ENCODE results near the gene ZNF407. TPM values are rescaled to one million over a fixed set of nuclear protein-coding genes. Genes with fewer than 3 reads are reported as not detected.

The ZNF407 gene
- total RNA-seq, 1 experiment from 2014 or later, result 7.6 TPM

DNA sequence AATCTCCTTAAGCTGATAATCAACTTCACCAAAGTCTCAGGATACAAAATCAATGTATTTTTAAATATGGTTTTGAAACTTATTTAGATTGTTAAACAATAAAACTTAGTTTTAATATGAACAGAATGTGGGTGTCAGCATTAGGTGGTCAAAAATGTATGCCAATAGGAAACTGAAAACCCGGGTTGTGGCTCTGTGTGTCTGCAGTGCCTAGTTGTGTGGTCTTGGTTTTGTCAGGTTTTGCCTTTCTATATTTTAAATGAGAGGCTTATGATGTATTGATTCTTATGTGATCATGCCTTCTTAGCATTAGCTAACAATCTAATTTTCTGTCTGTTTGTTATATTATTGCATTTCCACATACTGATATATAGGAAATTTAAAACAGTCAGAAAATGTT, 227.8 kb downstream of the ZNF407 start:
- Histone ChIP-seq H4K20me1 (ENCODE audit: insufficient read depth) (no peaks in the 10 kb centered on the region), H2AFZ (ENCODE audit: low read depth, low read length, poor library complexity, severe bottlenecking) (no peak overlapping the region), H3K36me3 (ENCODE audit: control insufficient read depth in 1 of 2, insufficient read depth in 2 of 2, low read length in 2 of 2) (no peaks in the 10 kb centered on the region), H3K27me3 (ENCODE audit: insufficient read depth, low read length) (no peaks in the 10 kb centered on the region), H3K4me1 (ENCODE audit: control insufficient read depth in 1 of 2, insufficient read depth in 2 of 2, low read length in 2 of 2) (no peaks in the 10 kb centered on the region), H3K27ac (ENCODE audit: low read depth, low read length) (no peak overlapping the region), H3K9me2 (ENCODE audit: insufficient read depth) (no peaks in the 10 kb centered on the region), H3K4me3 (replicated peaks in 1 of 2; ENCODE audit: low read depth in 1 of 2, low read length in 2 of 2) (no peak overlapping the region), H3K79me2 (ENCODE audit: insufficient read depth, low read length) (no peaks in the 10 kb centered on the region), H3K9ac (ENCODE audit: low read length) (no peak overlapping the region), H3K9me3 (ENCODE audit: control insufficient read depth in 1 of 2, insufficient read depth in 1 of 2, low read depth in 1 of 2, low read length in 2 of 2) (no peaks in the 10 kb centered on the region), H3K4me2 (ENCODE audit: low read length) (no peak overlapping the region)
- CTCF ChIA-PET, result no interaction called here
- no peak for TF ChIP-seq POLR2AphosphoS5 (IDR thresholded peaks at IDR 0.05; ENCODE audit: low read depth, low read length)
- TF ChIP-seq ZNF274 (IDR thresholded peaks at IDR 0.05; ENCODE audit: low read depth, low read length), result no peak
- TF ChIP-seq EZH2phosphoT487 (IDR thresholded peaks at IDR 0.05; ENCODE audit: borderline replicate concordance), result no peak
- intact Hi-C loops (cut with micrococcal nuclease), result no loop called here
- RAD21 ChIA-PET (ENCODE audit: low non-redundant PET in 1 of 2, low total read pairs in 2 of 2, uncharacterized antibody in 2 of 2, unreplicated experiment in 2 of 2), result no interaction called here
- ATAC-seq, result no peak
- POLR2A ChIA-PET, result no interaction called here
- DNase-seq (ENCODE audit: low read depth, low spot score), result no peak
- no TSS peak for BruUV-seq (replicated peaks)

DNA sequence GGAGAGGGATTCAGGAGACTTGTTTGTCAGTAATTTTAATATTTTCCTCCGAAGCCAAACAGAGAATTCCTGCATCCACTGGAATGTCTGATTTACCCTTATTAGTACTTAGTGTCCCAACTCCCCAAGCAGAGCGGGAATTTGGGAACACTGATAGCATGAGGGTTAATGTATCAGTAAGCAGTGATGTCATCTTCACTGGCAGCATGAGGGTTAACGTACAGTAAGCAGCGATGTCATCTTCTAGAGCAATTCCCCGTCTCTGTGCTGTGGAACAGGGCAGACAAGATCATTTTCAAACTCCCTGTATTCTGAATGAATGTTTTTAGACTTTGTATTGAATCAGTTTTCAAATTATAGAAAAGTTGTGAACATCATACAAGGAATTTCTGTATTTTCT, 228.9 kb downstream of the ZNF407 start:
- Histone ChIP-seq H3K79me2 (ENCODE audit: insufficient read depth, low read length) (no peaks in the 10 kb centered on the region), H3K36me3 (ENCODE audit: control insufficient read depth in 1 of 2, insufficient read depth in 2 of 2, low read length in 2 of 2) (no peaks in the 10 kb centered on the region), H3K9ac (ENCODE audit: low read length) (no peak overlapping the region), H2AFZ (ENCODE audit: low read depth, low read length, poor library complexity, severe bottlenecking) (no peak overlapping the region), H4K20me1 (ENCODE audit: insufficient read depth) (no peaks in the 10 kb centered on the region), H3K4me1 (ENCODE audit: control insufficient read depth in 1 of 2, insufficient read depth in 2 of 2, low read length in 2 of 2) (0 out of 4 replicates have a peak, but pooled peaks cover 0 to under 1% of the 10 kb centered on the region in 2 experiments), H3K9me3 (ENCODE audit: control insufficient read depth in 1 of 2, insufficient read depth in 1 of 2, low read depth in 1 of 2, low read length in 2 of 2) (no peaks in the 10 kb centered on the region), H3K27me3 (ENCODE audit: insufficient read depth, low read length) (no peaks in the 10 kb centered on the region), H3K9me2 (ENCODE audit: insufficient read depth) (no peaks in the 10 kb centered on the region), H3K27ac (ENCODE audit: low read depth, low read length) (no peak overlapping the region), H3K4me3 (replicated peaks in 1 of 2; ENCODE audit: low read depth in 1 of 2, low read length in 2 of 2) (no peak overlapping the region), H3K4me2 (ENCODE audit: low read length) (no peak overlapping the region)
- intact Hi-C loops (cut with micrococcal nuclease), result no loop called here
- no peak for DNase-seq (ENCODE audit: low read depth, low spot score)
- no peak for ATAC-seq
- BruUV-seq (replicated peaks), result no TSS peak
- ChIA-PET POLR2A (no interaction called here), RAD21 (ENCODE audit: low non-redundant PET in 1 of 2, low total read pairs in 2 of 2, uncharacterized antibody in 2 of 2, unreplicated experiment in 2 of 2) (no interaction called here), CTCF (no interaction called here)
- TF ChIP-seq EZH2phosphoT487 (IDR thresholded peaks at IDR 0.05; ENCODE audit: borderline replicate concordance), result no peak
- TF ChIP-seq RAD21 (IDR thresholded peaks at IDR 0.05; ENCODE audit: low read depth), result no peak
- TF ChIP-seq, protein P1, sequence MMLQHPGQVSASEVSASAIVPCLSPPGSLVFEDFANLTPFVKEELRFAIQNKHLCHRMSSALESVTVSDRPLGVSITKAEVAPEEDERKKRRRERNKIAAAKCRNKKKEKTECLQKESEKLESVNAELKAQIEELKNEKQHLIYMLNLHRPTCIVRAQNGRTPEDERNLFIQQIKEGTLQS (IDR thresholded peaks at IDR 0.05), result no peak
- no peak for TF ChIP-seq EZH2 (IDR thresholded peaks at IDR 0.05)
- TF ChIP-seq, protein P2, sequence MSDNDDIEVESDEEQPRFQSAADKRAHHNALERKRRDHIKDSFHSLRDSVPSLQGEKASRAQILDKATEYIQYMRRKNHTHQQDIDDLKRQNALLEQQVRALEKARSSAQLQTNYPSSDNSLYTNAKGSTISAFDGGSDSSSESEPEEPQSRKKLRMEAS (IDR thresholded peaks at IDR 0.05), result no peak
- no peak for TF ChIP-seq TCF7L2 (IDR thresholded peaks at IDR 0.05; ENCODE audit: borderline replicate concordance, extremely low read depth, insufficient read depth, insufficient read length)
- TF ChIP-seq SP1 (IDR thresholded peaks at IDR 0.05; ENCODE audit: low read depth), result no peak
- no peak for TF ChIP-seq YY1 (IDR thresholded peaks at IDR 0.05; ENCODE audit: extremely low read depth, insufficient replicate concordance, low read depth, low read length)
- no peak for TF ChIP-seq POLR2A (IDR thresholded peaks at IDR 0.05; ENCODE audit: borderline replicate concordance, extremely low read depth, insufficient read depth, insufficient read length)
- TF ChIP-seq, protein P3, sequence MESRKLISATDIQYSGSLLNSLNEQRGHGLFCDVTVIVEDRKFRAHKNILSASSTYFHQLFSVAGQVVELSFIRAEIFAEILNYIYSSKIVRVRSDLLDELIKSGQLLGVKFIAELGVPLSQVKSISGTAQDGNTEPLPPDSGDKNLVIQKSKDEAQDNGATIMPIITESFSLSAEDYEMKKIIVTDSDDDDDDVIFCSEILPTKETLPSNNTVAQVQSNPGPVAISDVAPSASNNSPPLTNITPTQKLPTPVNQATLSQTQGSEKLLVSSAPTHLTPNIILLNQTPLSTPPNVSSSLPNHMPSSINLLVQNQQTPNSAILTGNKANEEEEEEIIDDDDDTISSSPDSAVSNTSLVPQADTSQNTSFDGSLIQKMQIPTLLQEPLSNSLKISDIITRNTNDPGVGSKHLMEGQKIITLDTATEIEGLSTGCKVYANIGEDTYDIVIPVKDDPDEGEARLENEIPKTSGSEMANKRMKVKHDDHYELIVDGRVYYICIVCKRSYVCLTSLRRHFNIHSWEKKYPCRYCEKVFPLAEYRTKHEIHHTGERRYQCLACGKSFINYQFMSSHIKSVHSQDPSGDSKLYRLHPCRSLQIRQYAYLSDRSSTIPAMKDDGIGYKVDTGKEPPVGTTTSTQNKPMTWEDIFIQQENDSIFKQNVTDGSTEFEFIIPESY (IDR thresholded peaks at IDR 0.05; ENCODE audit: extremely low read depth, insufficient replicate concordance, low read length), result no peak
- TF ChIP-seq JUND (IDR thresholded peaks at IDR 0.05), result no peak
- TF ChIP-seq ZNF274 (IDR thresholded peaks at IDR 0.05; ENCODE audit: low read depth, low read length), result no peak
- TF ChIP-seq, protein P4, sequence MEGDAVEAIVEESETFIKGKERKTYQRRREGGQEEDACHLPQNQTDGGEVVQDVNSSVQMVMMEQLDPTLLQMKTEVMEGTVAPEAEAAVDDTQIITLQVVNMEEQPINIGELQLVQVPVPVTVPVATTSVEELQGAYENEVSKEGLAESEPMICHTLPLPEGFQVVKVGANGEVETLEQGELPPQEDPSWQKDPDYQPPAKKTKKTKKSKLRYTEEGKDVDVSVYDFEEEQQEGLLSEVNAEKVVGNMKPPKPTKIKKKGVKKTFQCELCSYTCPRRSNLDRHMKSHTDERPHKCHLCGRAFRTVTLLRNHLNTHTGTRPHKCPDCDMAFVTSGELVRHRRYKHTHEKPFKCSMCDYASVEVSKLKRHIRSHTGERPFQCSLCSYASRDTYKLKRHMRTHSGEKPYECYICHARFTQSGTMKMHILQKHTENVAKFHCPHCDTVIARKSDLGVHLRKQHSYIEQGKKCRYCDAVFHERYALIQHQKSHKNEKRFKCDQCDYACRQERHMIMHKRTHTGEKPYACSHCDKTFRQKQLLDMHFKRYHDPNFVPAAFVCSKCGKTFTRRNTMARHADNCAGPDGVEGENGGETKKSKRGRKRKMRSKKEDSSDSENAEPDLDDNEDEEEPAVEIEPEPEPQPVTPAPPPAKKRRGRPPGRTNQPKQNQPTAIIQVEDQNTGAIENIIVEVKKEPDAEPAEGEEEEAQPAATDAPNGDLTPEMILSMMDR (IDR thresholded peaks at IDR 0.05 in 2 of 3, conservative IDR thresholded peaks at IDR 0.05 in 1 of 3; ENCODE audit: borderline replicate concordance in 1 of 3, insufficient read depth in 1 of 3, low read depth in 2 of 3, low read length in 2 of 3), result no peak
- TF ChIP-seq CEBPB (IDR thresholded peaks at IDR 0.05; ENCODE audit: low read depth), result no peak
